Midbrain (tissue), 1 donor: ENCODE data around the gene ATP5PB.

Source experiments
- DNase-seq: peaks from one replicate; lab custom pipeline; 2025; lab: John Stamatoyannopoulos, UW

Gene ATP5PB

GRCh38 chr1:111446967-111447892 lies 2.0 kb upstream of the ATP5PB start:
- DNase-seq: no peak

- no peak for DNase-seq
Measured at GRCh38 chr1:111448482-111448917, 764 bp upstream of the ATP5PB start.

DNA sequence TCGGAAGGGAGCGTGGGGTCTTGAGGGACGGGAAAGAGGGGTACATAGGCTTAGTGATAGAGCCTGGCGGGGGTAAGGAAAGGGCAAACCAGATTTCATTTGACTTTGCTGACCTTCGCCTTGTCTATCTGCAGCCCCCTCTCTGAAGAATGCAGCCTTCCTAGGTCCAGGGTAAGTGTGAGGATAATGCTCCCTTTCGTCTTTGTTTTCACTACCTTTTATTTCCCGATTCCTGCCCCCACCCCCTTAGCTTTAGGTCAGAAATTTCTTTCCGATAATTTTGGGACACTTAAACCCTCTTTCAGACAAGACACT lies 396 bp downstream of the ATP5PB start:
- DNase-seq: no peak

DNA sequence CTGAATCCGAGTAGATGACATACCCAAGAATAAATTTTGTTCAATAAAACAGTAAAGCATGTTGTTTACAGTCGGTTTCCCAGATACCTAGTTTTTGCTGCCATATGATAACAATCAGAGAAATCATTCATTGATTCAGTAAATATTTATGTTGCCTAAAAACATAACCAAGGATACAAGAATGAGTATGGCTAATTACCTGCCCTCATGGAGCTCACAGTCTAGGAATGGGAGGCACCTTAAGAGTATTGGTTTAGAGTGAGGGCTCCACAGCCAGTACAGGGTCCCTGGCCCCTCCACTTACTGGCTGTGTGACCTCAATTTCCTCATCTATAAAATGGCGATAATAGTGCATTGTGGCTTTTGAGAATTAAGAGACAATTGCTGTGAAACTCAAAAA lies 921 bp downstream of the ATP5PB start:
- DNase-seq: no peak

DNA sequence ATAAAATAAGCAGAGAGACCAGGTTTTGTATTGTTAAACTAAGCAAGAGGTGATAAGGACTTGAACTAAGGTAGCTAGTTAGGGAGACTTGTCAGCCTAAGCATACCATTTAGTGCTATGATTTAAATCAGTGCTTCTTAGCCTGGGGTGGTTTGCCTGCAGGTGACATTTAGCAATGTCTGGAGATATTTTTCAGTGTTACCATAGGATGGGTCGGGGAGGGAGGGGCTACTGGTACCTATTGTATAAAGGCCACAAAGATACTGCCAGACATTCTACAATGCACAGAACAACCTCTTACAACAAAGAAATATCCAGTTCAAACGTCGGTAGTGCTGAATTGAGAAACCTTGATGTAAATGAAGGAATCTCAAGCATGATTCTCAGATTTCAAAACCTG lies 3.3 kb downstream of the ATP5PB start:
- DNase-seq: no peak

DNA sequence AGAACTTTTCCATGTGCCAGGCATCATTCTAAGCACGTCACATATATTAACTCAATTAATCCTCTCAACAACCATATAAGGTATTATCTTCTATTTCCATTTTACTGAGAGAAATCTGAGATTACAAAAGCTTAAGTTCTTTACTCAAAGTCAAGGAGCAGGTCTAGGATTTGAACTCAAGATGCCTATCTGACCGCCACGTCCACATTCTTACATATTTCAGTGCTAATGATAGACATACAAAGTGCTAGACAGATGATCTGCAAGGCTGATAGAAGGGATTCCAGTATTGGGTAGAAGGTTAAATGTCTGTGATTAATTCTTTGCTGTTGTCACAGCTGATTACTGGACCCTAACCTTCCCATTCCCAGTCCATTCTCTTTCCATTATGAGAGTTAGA lies 4.4 kb downstream of the ATP5PB start:
- DNase-seq: no peak

- no peak for DNase-seq
Measured at GRCh38 chr1:111454859-111455641, 5.8 kb downstream of the ATP5PB start.

GRCh38 chr1:111455642-111456031 lies 6.4 kb downstream of the ATP5PB start:
- no peak for DNase-seq

GRCh38 chr1:111461765-111462164 lies 12.5 kb downstream of the ATP5PB start:
- DNase-seq: no peak

- DNase-seq: no peak
Measured at GRCh38 chr1:111462370-111463028, 13.2 kb downstream of the ATP5PB start.

GRCh38 chr1:111463029-111463683 lies 13.9 kb downstream of the ATP5PB start:
- DNase-seq: no peak

DNA sequence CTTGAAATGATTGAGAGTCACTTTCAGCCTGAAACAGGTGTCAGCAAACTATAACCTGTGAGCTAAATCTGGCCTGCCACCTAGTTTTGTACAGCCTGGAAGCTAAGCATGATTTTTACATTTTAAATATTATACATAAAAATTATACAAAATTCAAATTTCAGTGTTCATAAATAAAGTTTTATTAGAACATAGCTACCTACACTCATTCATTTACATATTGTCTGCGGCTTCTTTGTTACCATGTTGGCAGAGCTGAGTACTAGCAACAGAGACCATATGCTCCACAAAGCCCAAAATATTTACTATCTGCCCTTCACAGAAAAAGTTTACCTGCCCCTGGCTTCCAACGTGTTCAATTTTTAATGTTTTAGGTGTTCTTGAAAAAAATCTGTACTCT lies 16.5 kb downstream of the ATP5PB start:
- no peak for DNase-seq

DNA sequence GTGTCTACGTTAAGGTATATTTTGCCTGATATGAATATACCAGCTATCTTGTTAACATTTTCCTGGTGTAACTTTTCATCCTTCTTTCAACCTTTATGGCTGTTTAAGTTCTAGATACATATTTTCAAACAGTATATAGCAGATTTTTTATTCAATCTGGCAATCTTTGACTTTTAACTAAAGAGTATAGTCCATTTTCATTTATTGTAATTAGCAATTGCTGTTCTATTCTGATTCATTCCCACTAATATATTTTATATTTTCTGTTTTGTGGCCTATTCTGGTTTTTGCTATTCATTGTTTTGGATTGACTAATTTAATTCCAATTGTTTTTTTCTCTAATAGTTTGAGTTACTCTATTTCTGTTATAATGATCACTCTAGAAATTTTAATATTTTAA lies 17.2 kb downstream of the ATP5PB start:
- DNase-seq: no peak

- DNase-seq: no peak
Measured at GRCh38 chr1:111467865-111468716, 18.8 kb downstream of the ATP5PB start.

DNA sequence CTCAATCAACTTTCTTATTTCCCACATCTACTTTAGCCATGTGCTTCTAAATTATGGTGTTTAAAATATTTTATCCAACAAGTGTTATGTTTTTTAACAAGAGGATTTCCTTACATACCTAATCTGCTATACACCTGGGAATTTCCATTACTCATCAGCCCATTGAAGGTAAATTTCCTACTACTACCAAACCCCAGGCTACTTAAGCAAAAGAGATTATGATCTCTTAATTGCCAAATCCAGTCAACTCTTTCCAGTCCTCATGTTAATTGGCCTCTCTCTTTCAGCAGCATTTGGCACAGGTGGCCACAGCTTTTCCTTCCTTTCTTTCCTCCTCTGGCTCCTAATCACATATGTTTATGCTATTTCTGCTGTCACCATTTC lies 19.4 kb downstream of the ATP5PB start:
- DNase-seq: no peak

DNA sequence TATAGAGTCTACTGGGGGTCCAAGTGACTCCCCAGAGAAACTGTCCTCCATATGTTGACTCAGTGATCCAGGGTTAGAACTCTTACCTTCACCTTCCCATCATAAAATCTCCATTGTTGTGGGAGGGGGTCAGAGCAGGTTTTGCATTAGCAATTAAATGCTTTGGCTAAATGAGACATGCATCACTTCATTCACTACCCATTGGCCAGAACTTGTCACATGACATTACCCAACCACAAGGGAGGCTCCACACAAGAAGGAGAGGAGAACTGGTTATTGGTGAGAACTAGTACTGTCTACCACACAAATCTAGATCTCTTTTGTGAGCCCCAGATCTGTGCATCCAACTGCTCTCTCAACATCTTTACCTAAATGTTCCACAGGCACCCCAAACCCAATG lies 20.3 kb downstream of the ATP5PB start:
- DNase-seq: no peak

- no peak for DNase-seq
Measured at GRCh38 chr1:111470596-111470995, 21.3 kb downstream of the ATP5PB start.

DNA sequence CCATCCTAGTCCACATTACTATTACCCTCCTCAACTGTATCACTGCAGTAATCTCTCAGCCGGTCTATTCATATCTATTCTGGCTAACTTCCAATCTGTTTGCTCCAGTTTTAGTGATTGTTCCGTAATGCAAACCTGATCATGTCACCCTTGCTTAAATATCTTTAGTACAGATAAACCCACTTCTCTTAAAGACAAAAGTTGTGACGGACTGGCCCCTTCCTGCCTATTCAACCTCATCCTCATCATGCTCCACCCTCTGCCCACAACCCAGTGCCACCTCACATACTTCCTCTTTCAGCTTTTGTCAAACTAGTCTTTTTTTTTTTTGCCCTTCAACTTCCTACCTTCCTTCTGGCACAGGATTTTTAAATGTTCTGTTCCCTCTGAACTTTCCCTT lies 21.7 kb downstream of the ATP5PB start:
- peak; percentile 16 for DNase-seq

DNA sequence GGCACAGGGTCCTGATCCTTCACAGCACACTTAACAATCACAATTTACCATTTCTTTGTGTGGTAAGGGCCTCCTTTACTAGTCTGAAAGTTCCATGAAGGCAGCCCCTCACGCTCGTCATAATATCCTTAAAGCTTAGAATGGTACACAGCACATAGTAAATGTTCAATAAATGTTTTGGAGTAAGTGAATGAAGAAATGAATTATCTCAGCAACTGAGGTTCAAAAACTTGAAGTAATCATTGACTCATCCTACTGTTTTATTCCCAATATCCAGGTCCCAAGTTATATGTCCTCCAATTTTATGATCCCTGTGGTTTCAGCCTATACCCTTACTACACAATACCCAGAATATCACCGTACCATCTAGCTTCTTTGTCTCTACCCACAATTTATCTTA lies 22.3 kb downstream of the ATP5PB start:
- no peak for DNase-seq

DNA sequence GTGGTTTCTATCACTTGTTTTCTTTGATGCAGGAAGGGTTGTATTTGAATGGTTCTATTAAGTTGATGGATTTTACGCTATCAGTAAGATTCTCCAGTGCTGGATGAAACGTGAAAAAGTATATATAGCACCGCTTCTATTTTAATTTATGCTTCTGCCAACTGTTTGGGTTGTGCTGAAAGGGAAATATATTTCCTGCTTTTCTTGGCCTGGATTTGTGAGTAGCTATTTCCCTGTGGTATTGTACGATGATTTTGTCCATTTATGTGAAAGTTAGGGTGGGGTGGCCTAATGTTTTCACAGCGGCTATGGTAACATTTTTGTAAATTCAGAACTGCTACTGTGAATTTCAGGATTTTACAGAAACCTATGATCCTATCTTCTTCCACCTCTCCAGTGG lies 24.8 kb downstream of the ATP5PB start:
- no peak for DNase-seq

DNA sequence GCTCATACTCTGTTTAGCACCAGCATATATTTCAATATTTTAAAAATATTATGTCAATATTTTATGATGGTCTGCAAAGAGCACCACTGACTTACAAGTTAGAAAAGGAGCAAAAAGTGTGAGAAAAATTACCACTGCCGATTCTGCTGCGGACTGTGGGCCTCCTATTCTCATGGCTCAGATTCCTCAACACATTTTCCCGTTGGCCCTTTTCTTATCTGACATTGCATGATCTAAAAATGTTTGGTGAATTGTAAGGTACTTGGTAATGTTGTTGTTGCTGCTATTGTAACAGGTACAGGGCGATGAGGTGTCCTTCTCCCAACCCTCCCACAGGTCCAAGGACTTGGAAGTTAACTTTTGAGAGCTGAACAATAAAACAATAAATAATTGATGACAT lies 25.3 kb downstream of the ATP5PB start:
- DNase-seq: no peak
